GM12878 (cell line): ENCODE results near the gene OR1E1.
"Not testable (repeated sequence)": the region's sequence is repeated elsewhere in the genome, so short reads cannot be mapped to it uniquely, and the experiment has no call there.

Experiments used
- CTCF ChIP-seq, 3 experiments: IDR thresholded peaks in 2 of 3; conservative IDR thresholded peaks in 1 of 3; 2 replicates each; pipeline ENCODE4 v1.5.1; 2011; ENCODE audit warnings: low read depth in 3 of 3, low read length in 3 of 3, mild to moderate bottlenecking in 3 of 3, control low read depth in 2 of 3, moderate library complexity in 2 of 3, inconsistent platforms in 1 of 3, mixed read lengths in 1 of 3; ENCODE audit not compliant: control insufficient read depth in 2 of 3, insufficient read depth in 1 of 3; ENCODE audit errors: extremely low read depth in 1 of 3
- POLR2A ChIP-seq: IDR thresholded peaks from 2 replicates; pipeline ENCODE4 v1.6.1; 2011; ENCODE audit warnings: low read depth, mild to moderate bottlenecking, low read length
- POLR2AphosphoS5 ChIP-seq: IDR thresholded peaks from 2 replicates; pipeline ENCODE4 v1.6.1; 2011; ENCODE audit warnings: mild to moderate bottlenecking, low read length, inconsistent platforms
- RAD21 ChIP-seq: IDR thresholded peaks from 2 replicates; pipeline ENCODE4 v1.6.1; 2011; ENCODE audit warnings: mild to moderate bottlenecking, low read depth, low read length, moderate library complexity; ENCODE audit not compliant: insufficient read depth
- USF1 ChIP-seq: IDR thresholded peaks from 2 replicates; pipeline ENCODE4 v1.6.1; 2011; ENCODE audit warnings: borderline replicate concordance, low read depth, mild to moderate bottlenecking, moderate library complexity, mixed read lengths, low read length; ENCODE audit not compliant: insufficient read depth; ENCODE audit errors: extremely low read length

GRCh38 chr17:3412216-3412615 lies 14.0 kb upstream of the OR1E1 start:
- not testable (repeated sequence) for TF ChIP-seq POLR2AphosphoS5; CTCF (IDR thresholded peaks at IDR 0.05 in 2 of 3, conservative IDR thresholded peaks at IDR 0.05 in 1 of 3; ENCODE audit: control insufficient read depth in 2 of 3, extremely low read depth in 1 of 3, insufficient read depth in 1 of 3, low read depth in 3 of 3, low read length in 3 of 3); USF1; RAD21; POLR2A
